ENCODE data around the gene C4orf46.
"Not testable (repeated sequence)": the region's sequence is repeated elsewhere in the genome, so short reads cannot be mapped to it uniquely, and the experiment has no call there.

The C4orf46 gene
- 9.5 to 10.6 reads per million in 2 donors for total RNA-seq

- no peak for DNase-seq
Measured at GRCh38 chr4:158671665-158671914, at the start of gene C4orf46. Gene C4orf46, minus strand, starts transcription at chr4:158671887. Its CDS starts 86 bp downstream, at chr4:158671801.

GRCh38 chr4:158715802-158716201 lies 44.1 kb upstream of the C4orf46 start:
- no peak for DNase-seq

DNA sequence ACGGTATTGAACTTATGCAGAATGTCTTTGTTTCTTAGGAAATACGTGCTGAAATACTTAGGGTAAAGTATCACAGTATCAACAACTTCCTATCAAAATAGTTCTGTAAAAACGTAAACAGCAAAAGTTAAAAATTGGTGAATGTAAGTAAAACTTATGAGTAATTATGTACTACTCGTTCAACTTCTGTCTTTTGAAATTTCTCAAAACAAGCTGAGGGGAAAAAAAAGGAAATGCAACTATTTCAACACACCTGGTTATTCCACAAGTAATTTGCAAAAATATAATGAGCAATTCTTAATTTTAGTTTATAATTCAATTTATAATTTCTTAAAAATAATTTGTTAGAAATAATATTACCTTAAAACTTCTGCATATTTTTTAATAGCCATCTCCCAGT lies 43.2 kb upstream of the C4orf46 start:
- DNase-seq = no peak

GRCh38 chr4:158712622-158713021 lies 40.9 kb upstream of the C4orf46 start:
- DNase-seq = not testable (repeated sequence)

DNA sequence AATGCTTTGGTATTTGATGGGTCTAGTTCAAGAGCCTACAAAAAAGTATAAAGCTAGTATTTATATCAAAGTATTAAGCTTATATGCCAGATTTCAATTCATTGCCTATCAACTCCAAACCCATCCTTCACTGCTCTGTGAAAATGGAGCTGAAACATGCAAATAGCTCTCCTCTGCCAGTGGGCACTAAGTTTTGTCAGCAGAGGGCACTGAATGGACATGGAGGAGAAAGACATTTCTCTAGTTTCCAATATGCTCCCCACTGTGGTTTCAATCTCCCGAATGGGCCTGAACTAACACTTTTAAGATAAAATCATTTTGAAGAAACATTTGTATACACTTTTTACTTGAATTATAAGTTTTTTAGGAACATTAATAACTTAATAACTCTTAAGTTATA lies 39.1 kb upstream of the C4orf46 start:
- DNase-seq = no peak

GRCh38 chr4:158704274-158704673 lies 32.6 kb upstream of the C4orf46 start:
- DNase-seq = no peak

GRCh38 chr4:158688813-158689212 lies 17.1 kb upstream of the C4orf46 start:
- DNase-seq = no peak

DNA sequence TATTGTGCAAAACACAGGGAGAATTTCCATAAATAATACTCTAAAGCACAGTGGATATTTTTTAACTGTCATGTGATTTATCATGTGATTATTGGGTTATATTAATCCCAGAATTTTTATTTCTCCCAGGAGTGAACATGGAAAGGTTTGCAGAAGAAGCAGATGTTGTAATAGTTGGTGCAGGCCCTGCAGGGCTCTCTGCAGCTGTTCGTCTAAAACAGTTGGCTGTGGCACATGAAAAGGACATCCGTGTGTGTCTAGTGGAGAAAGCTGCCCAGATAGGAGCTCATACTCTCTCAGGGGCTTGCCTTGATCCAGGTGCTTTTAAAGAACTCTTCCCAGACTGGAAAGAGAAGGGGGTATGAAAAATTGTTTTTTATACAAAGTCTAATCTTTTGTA lies 10.4 kb upstream of the C4orf46 start:
- DNase-seq = no peak

GRCh38 chr4:158681629-158682028 lies 9.9 kb upstream of the C4orf46 start:
- no peak for DNase-seq

DNA sequence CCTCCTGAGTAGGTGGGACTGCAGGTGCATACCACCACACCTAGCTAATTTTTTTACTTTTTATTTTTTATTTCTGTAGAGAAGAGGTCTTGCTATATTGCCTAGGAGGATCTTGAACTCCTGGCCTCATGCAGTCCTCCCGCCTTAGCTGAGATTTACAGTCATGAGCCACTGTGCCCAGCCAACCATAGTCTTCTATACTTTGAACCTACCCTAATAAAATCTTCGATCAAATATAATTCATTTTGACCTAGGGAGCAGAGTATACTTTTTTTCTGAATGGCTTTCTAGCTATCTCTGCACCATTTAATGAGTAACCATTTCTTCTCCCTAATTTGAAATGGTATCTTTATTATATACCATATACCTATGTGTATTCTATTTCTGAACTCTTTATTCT lies 7.1 kb upstream of the C4orf46 start:
- no peak for DNase-seq

- DNase-seq = no peak
Measured at GRCh38 chr4:158676076-158676475, 4.4 kb upstream of the C4orf46 start.

DNA sequence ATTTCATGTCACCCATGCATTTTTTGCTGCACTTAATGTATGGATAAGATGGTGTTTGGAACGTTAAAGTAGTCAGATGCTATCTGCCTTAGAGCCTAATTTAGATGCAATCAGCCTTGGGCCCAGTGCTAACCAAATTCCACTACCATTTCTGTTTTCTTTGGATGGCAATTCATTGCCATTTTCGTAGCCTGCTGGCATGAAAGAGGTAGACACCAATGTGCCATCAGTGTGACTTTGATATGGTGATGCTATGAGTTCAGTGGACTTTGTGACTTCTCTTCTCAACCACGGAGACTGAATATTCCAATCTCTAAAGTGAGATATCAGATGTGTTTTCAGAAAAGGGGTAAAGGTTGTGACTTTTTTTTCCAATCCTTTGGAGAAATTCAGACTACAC lies 1.9 kb upstream of the C4orf46 start:
- no peak for DNase-seq

DNA sequence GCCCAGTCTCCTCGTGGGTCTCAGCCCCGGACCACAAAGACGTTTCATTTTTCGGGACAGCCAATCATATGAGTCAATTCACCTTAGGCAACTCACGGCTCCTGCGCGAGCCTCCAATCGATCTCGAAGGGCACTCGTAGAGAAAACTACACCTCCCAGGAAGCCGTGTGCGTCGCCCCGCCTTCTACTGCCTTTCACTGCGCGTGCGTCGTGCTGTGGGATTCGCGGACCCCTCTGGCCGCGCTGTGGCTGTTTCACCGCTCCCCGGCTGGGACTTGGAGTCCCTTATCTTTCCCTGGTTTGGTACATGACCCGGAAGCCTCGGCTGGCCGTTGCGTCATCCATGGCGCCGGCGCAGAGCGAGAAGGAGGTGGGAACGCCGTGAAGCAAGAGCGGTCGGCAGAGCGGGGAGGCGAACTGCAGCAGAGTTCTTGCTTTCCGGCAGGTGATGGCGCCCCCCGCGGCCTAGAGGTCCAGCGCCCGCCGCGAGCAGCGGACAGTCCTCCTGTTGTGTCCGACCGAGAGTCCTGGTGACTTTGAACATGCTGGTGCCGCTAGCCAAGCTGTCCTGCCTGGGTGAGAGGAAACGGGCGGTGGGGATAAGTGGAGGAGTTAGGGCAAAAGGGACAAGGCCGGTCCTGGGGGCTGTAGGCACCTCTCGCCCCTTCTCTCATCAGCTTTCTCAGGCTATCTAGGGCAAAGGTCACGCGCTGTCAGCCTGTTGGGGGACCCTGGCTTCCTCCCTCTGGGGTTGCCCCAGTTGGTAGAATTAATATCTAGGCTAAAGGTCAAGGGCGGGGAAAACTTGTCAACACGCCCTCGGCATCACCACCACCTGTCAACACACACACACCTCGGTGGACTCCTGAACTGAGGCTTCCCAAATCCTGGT lies 474 bp upstream of the C4orf46 start, which contains the start of gene ETFDH:
ETFDH (plus strand) TSS at position 382 of the 892 bp plus-strand sequence; CDS start at position 543, 161 bp downstream.
- DNase-seq = peak; percentile 99

GRCh38 chr4:158670975-158671664 lies 567 bp downstream of the C4orf46 start:
- peak; percentile 55 for DNase-seq

- no peak for DNase-seq
Measured at GRCh38 chr4:158669310-158669709, 2.4 kb downstream of the C4orf46 start.

DNA sequence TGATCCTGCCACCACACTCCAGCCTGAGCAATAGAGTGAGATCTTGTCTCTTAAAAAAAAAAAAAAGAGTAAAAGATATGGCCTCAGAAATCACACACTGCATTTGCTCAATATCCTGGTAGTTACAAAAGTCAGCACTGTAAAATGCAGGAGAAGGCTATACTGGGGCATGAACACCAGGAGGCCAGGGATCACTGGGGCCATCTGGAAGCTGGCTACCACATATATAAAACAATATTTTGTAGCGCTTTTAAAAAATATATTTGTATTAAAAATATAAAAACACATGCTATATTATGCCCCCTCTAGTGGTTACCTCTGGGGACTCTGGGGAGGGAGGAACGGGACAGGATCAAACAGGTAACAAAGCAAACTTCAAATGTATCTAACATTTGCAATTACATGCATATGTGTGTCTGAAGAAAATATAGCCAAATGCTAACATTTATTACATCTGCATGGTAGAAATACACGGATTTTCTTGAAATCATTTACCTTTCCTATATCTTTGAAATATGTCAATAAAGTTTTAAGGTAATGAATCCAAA lies 4.0 kb downstream of the C4orf46 start:
- no peak for DNase-seq

DNA sequence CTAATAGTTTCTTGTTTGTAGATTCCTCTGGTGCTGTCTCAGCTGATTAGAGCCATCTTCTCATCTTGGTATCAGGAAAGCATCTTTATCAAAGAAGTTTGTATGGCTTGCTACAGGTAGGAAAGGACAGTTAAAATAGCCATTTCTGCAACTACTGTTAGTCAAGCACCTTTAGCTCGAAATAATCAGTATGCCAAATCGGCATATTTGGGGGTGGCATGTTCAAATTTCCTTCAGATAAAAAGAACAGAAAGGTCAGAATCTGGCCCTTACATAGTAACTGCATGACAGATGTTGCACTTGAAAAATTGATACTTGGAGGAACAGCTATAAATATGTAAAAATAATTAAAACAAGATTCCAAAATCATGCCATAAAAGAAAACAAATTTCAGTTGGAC lies 4.8 kb downstream of the C4orf46 start:
- no peak for DNase-seq

- DNase-seq = peak; percentile 5
Measured at GRCh38 chr4:158664806-158665205, 6.9 kb downstream of the C4orf46 start.

- not testable (repeated sequence) for DNase-seq
Measured at GRCh38 chr4:158663707-158664625, 7.7 kb downstream of the C4orf46 start.

GRCh38 chr4:158663255-158663654 lies 8.4 kb downstream of the C4orf46 start:
- not testable (repeated sequence) for DNase-seq

DNA sequence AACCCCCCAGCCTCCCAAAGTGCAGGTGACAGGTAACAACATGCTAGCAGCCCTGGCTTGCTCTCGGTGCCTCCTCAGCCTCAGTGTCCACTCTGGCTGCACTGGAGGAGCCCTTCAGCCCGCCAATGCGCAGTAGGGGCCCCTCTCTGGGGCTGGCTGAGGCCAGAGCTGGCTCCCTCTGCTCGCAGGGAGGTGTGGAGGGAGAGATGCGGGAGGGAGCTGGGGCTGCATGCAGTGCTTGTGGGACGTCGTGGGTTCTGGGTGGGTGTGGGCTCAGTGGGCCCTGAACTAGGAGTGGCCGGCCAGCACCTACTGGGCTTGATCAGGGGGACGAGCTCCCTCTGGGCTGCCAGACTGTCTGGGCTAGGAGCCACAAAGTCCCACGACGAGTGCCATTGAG lies 14.4 kb downstream of the C4orf46 start:
- no peak for DNase-seq

- no peak for DNase-seq
Measured at GRCh38 chr4:158656439-158656838, 15.2 kb downstream of the C4orf46 start.

GRCh38 chr4:158652920-158653319 lies 18.8 kb downstream of the C4orf46 start:
- DNase-seq = no peak
